GM12878 (cell line): ENCODE measurements around the gene MYCBP2. TPM values are rescaled to one million over a fixed set of nuclear protein-coding genes. Genes with fewer than 3 reads are reported as not detected.
A peak's percentile ranks its signal among the peaks of the same experiment; 100 is the strongest.

Experiments
- ATAC-seq: fragments of 200-7000 bp; cut with Tn5 transposase; 3 replicates; pipeline ENCODE4 v1.9.1; 2020; ENCODE audit warnings: mild to moderate bottlenecking, moderate library complexity
- BruUV-seq: library from RNA; stranded (reverse); fragments of 400-500 nt; replicated peaks from 2 replicates; lab custom pipeline; 2021; lab: Mats Ljungman, UMichigan
- CTCF ChIA-PET: fragments of 300-600 bp; sonication (Branson Sonifier 250); formaldehyde crosslinking; extraction: SDS; loops from one replicate; lab custom pipeline; 2021; ENCODE audit warnings: inconsistent platforms; lab: Yijun Ruan, JAX
- POLR2A ChIA-PET: fragments of 350-600 bp; formaldehyde crosslinking; extraction: SDS; loops from one replicate; lab custom pipeline; 2021; ENCODE audit warnings: inconsistent platforms; lab: Charles Lee
- RAD21 ChIA-PET: fragments of 300-600 bp; sonication (Branson Sonifier 250); formaldehyde crosslinking; loops from one replicate; lab custom pipeline; 2023; ENCODE audit warnings: antibody characterized with exemption; ENCODE audit not compliant: unreplicated experiment; lab: Charles Lee
- SMC1A ChIA-PET: fragments of 300-600 bp; sonication (Branson Sonifier 250); formaldehyde crosslinking; loops from one replicate; lab custom pipeline; 2023; ENCODE audit not compliant: unreplicated experiment, uncharacterized antibody; lab: Charles Lee
- DNase-seq: peaks from one replicate; pipeline ENCODE4 v3.0.0-alpha.2; 2011; ENCODE audit warnings: low read depth, low spot score
- FAIRE-seq: peaks from 3 replicates; lab custom pipeline; 2011; peaks lifted over from hg19 to GRCh38; lab: Jason Lieb, UNC
- H2AFZ ChIP-seq: 2 replicates; pipeline ENCODE4 v1.6.0; 2011; ENCODE audit warnings: low read depth, low read length, control low read depth; ENCODE audit not compliant: control insufficient read depth
- H3K27ac ChIP-seq: 2 replicates; pipeline ENCODE4 v1.5.1; 2011; ENCODE audit warnings: control low read depth; ENCODE audit not compliant: control insufficient read depth, insufficient read depth
- H3K27me3 ChIP-seq, 2 experiments: replicated peaks in 1 of 2; 2 replicates each; pipeline versions ENCODE4 v1.6.0 to v1.6.1; 2011; ENCODE audit warnings: low read length in 1 of 2; ENCODE audit not compliant: control insufficient read depth in 2 of 2, insufficient read depth in 2 of 2
- H3K36me3 ChIP-seq, 2 experiments: 2 replicates each; pipeline ENCODE4 v1.5.1; 2011; ENCODE audit warnings: low read length in 1 of 2; ENCODE audit not compliant: control insufficient read depth in 2 of 2, insufficient read depth in 2 of 2
- H3K4me1 ChIP-seq: 2 replicates; pipeline ENCODE4 v1.6.1; 2011; ENCODE audit warnings: mild to moderate bottlenecking, low read length, moderate library complexity, mixed read lengths; ENCODE audit not compliant: control insufficient read depth, insufficient read depth
- H3K4me2 ChIP-seq: 2 replicates; pipeline ENCODE4 v1.6.0; 2011; ENCODE audit warnings: control low read depth; ENCODE audit not compliant: control insufficient read depth, insufficient read depth
- H3K4me3 ChIP-seq: fragments of 200-600 bp; sonication (generic); 2 replicates; pipeline ENCODE4 v1.5.1; 2016
- H3K79me2 ChIP-seq: 2 replicates; pipeline ENCODE4 v1.6.0; 2011; ENCODE audit warnings: low read length; ENCODE audit not compliant: control insufficient read depth, insufficient read depth
- H3K9ac ChIP-seq: 2 replicates; pipeline ENCODE4 v1.8.0; 2011; ENCODE audit warnings: low read length, control low read depth, mixed read lengths; ENCODE audit not compliant: control insufficient read depth, insufficient read depth
- H3K9me3 ChIP-seq: replicated peaks from 3 replicates; pipeline ENCODE4 v1.5.1; 2011; ENCODE audit warnings: mild to moderate bottlenecking, low read length; ENCODE audit not compliant: control insufficient read depth, insufficient read depth
- H4K20me1 ChIP-seq: 2 replicates; pipeline ENCODE4 v1.6.0; 2011; ENCODE audit not compliant: control insufficient read depth, insufficient read depth
- JUNB ChIP-seq: IDR thresholded peaks from 2 replicates; pipeline ENCODE4 v1.6.1; 2016; ENCODE audit warnings: antibody characterized with exemption, mild to moderate bottlenecking
- PKNOX1 ChIP-seq: fragments of 450-650 bp; IDR thresholded peaks from 2 replicates; pipeline ENCODE4 v1.6.1; 2016; ENCODE audit warnings: mild to moderate bottlenecking
- RUNX3 ChIP-seq: IDR thresholded peaks from 2 replicates; pipeline ENCODE4 v1.6.1; 2012; ENCODE audit warnings: low read length, inconsistent platforms
- ZNF687 ChIP-seq: fragments of 450-650 bp; IDR thresholded peaks from 2 replicates; pipeline ENCODE4 v1.6.1; 2017; ENCODE audit warnings: mild to moderate bottlenecking, moderate library complexity
- WGBS: methylation state at CpG from one replicate; pipeline ENCODE4 v1.1.6; 2016; ENCODE audit warnings: low lambda C conversion rate; ENCODE audit not compliant: insufficient replicate concordance, insufficient coverage; ENCODE audit errors: missing lambda C conversion rate; 5-methylcytosine and 5-hydroxymethylcytosine counted together
- in situ Hi-C: fragments of 300-500 bp; cut with MboI; formaldehyde crosslinking; loops from 9 replicates; pipeline ENCODE4 v1.14.3; 2018; ENCODE audit warnings: mixed read lengths
- intact Hi-C: fragments of 100-400 bp; cut with micrococcal nuclease; formaldehyde crosslinking; loops from one replicate; pipeline ENCODE4 v1.14.2; 2022; ENCODE audit not compliant: unreplicated experiment
- polyA plus RNA-seq, 11 experiments: library from polyadenylated mRNA; depleted of rRNA in 4 of 11; unstranded in 6 of 11; stranded (reverse) in 5 of 11; fragments of >200 nt; fragmentation: Nextera tagmentation in 4 of 11; fragmentation: Illumina TruSeq in 1 of 11; extraction: Ambion mirVana in 4 of 11; extraction: Trizol in 1 of 11; gene quantifications; 1 replicate in 1 of 11; 2 replicates in 10 of 11; pipeline versions ENCODE4 v1.2.1 to v1.2.3, GENCODE V29; 2011 to 2016; ENCODE audit warnings: inconsistent platforms in 2 of 11, missing spikeins in 2 of 11, low read depth in 1 of 11
- total RNA-seq, 4 experiments: library from RNA; depleted of rRNA in 3 of 4; stranded (reverse); fragments of >200 nt in 3 of 4; fragmentation: Illumina TruSeq in 1 of 4; extraction: Trizol in 1 of 4; gene quantifications; 2 replicates each; pipeline versions ENCODE4 v1.2.1 to v1.2.3, GENCODE V29; 2013 to 2021

Gene MYCBP2
- total and polyA plus RNA-seq, 10 of the 15 experiments (the other 5 are each of a cell fraction or from before 2014, with no cell fraction given): 51.9 to 152 (median 98.2) TPM

- no peak for DNase-seq
- no peak for FAIRE-seq
Measured at GRCh38 chr13:77309254-77309653, 17.6 kb downstream of the MYCBP2 start.

More at GRCh38 chr13:77309254-77309653, 17.6 kb downstream of the MYCBP2 start:
- ChIA-PET POLR2A (interaction anchor here (1.3 to 2.3 kb wide), 2 partner anchors 11 kb away, joined by 4 to 8 read pairs; no protein-coding TSS in a partner anchor), RAD21 (interaction anchor here (0.7 kb wide), 1 partner anchor 10 kb away, joined by 4 read pairs; no protein-coding TSS in a partner anchor), SMC1A (interaction anchor here (0.7 to 8.9 kb wide), 5 partner anchors 9 to 38 kb away, joined by 3 to 53 read pairs (median 6); no protein-coding TSS in a partner anchor), CTCF (interaction anchor here (0.6 to 1.0 kb wide), 3 partner anchors 8 to 220 kb away, joined by 3 read pairs; no protein-coding TSS in a partner anchor)
- WGBS: 25% methylated on average over 2 of the region's 2 CpGs
- intact Hi-C loops: no loop called here
- H4K20me1 ChIP-seq: no peaks in the 10 kb centered on the region
- no peak overlapping the region for H3K4me3 ChIP-seq
- no peak overlapping the region for H3K9ac ChIP-seq
- no peak overlapping the region for H3K27ac ChIP-seq
- H3K4me2 ChIP-seq: no peak overlapping the region; the same call in 1 of the 2 replicates
- peaks cover 2% of the 10 kb centered on the region for H3K9me3 ChIP-seq
- in situ Hi-C loops: no loop called here
- H3K79me2 ChIP-seq: peaks cover 100% of the 10 kb centered on the region
- H3K4me1 ChIP-seq: peaks cover 21% of the 10 kb centered on the region
- H3K36me3 ChIP-seq: no peaks in the 10 kb centered on the region; a peak in 1 of 4 replicates
- peak; percentile 23; the same call in 1 of the 2 replicates for TF ChIP-seq RUNX3
- TF ChIP-seq ZNF687: no peak
- peak; percentile 21; the same call in 1 of the 2 replicates for TF ChIP-seq PKNOX1
- no peak for TF ChIP-seq JUNB
- ATAC-seq: no peak
- no TSS peak for BruUV-seq
- H2AFZ ChIP-seq: no peak overlapping the region
- no peaks in the 10 kb centered on the region for H3K27me3 ChIP-seq
